ENCODE measurements around the gene TEC.

TEC gene

DNA sequence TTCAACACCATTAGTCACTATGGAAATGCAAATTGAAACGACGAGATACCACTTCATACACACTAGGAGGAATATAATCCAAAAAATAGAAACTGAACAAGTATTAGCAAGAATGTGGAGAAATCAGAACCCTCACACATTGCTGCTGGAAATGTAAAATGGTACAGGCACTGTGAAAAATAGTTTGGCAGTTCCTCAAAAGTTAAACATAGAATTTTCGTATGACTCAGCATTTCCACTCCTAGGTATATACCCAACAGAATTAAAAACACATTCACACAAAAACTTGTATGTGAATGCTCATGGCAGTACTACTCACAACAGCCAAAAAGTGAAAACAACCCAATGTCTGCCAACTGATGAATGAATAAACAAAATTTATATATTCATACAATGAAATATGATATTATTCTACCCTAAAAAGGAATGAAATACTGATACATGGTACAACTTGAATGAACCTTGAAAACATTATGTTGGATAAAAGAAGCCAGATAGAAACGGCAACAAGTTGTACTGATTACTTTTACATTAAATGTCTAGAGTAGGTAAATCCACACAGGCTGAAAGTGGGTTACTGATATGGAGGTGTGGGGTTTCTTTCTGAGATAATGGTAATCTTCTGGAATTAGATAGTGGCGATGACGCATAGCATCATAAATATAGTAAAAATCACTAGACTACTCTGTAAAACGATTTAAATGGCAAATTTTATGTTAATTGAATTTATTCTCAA lies 22.3 kb downstream of the TEC start:
- TF ChIP-seq, protein P1, sequence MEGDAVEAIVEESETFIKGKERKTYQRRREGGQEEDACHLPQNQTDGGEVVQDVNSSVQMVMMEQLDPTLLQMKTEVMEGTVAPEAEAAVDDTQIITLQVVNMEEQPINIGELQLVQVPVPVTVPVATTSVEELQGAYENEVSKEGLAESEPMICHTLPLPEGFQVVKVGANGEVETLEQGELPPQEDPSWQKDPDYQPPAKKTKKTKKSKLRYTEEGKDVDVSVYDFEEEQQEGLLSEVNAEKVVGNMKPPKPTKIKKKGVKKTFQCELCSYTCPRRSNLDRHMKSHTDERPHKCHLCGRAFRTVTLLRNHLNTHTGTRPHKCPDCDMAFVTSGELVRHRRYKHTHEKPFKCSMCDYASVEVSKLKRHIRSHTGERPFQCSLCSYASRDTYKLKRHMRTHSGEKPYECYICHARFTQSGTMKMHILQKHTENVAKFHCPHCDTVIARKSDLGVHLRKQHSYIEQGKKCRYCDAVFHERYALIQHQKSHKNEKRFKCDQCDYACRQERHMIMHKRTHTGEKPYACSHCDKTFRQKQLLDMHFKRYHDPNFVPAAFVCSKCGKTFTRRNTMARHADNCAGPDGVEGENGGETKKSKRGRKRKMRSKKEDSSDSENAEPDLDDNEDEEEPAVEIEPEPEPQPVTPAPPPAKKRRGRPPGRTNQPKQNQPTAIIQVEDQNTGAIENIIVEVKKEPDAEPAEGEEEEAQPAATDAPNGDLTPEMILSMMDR (IDR thresholded peaks at IDR 0.05; ENCODE audit: control extremely low read depth, extremely low read depth, low read depth, missing control alignments) = no peak
- CTCF ChIA-PET = interaction anchor here (1.0 to 5.9 kb wide), 2 partner anchors 17 to 29 kb away, joined by 3 to 27 read pairs; no protein-coding TSS in a partner anchor
- no peak for DNase-seq (ENCODE audit: extremely low spot score)
- POLR2A ChIA-PET = no interaction called here

DNA sequence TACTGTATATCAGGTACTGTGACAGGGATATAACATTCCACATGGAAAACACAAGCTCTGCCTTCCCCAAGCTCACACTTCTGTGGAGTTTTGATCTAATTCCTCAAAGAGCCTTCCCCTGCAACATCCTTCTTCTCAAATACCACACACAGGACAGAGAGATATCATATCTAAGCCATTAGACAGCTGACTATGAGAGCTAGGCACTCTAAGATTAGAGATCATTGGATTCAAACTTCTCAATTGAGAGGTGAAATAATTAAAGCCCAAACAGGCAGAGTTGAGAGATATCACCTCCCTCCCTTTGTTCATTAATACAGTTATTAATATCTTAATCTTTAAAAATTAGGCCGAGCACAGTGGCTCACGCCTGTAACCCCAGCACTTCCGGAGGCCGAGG lies 25.0 kb downstream of the TEC start:
- ChIA-PET POLR2A (interaction anchor here (0.7 kb wide), 1 partner anchor 41 kb away, joined by 3 read pairs; no protein-coding TSS in a partner anchor), CTCF (interaction anchor here (1.1 to 2.2 kb wide), 3 partner anchors 15 to 117 kb away, joined by 3 to 9 read pairs (median 6); no protein-coding TSS in a partner anchor)
- TF ChIP-seq, protein P1 (IDR thresholded peaks at IDR 0.05; ENCODE audit: control extremely low read depth, extremely low read depth, low read depth, missing control alignments) = no peak
- no peak for DNase-seq (ENCODE audit: extremely low spot score)

DNA sequence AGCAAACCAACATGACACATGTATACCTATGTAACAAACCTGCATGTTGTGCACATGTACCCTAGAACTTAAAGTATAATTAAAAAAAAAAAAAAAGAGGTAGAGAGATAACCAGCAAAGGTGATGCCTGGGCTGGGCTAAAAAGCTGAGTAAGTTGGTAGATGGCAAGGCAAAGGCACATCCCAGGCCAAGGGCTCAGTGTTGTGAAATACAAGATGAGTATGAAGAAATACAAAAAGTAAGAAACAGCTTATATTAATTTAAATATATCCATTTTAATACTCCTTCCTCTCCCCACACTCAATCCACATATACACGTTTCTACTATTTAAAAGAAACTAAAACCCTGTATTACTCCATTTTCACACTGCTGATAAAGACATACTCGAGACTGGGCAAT lies 25.8 kb downstream of the TEC start:
- TF ChIP-seq, protein P1 (IDR thresholded peaks at IDR 0.05; ENCODE audit: control extremely low read depth, extremely low read depth, low read depth, missing control alignments) = no peak
- DNase-seq (ENCODE audit: extremely low spot score) = no peak
- ChIA-PET POLR2A (no interaction called here), CTCF (interaction anchor here (1.1 to 2.6 kb wide), 5 partner anchors 12 to 116 kb away, joined by 3 to 9 read pairs (median 7); no protein-coding TSS in a partner anchor)

DNA sequence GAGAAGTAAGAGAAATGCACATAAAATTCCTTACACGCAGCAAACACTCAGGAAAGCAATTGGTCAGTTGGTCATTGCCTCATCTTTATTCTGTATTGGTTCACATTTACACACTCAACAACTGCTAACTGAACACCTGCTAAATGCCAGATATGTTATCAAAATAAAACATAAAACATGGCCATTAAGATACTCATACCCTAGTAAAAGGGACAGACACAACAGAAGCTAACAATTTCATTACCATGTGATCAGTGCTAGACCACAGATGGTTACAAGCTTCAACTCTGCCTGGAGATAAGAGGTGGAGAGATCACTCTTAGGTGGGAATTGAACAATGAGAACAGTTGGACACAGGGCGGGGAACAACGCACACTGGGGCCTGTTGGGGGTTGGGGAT lies 26.2 kb downstream of the TEC start:
- no peak for DNase-seq (ENCODE audit: extremely low spot score)
- POLR2A ChIA-PET = no interaction called here
- TF ChIP-seq, protein P1 (IDR thresholded peaks at IDR 0.05; ENCODE audit: control extremely low read depth, extremely low read depth, low read depth, missing control alignments) = no peak
- CTCF ChIA-PET = interaction anchor here (1.4 to 2.6 kb wide), 4 partner anchors 12 to 32 kb away, joined by 6 to 9 read pairs (median 8); no protein-coding TSS in a partner anchor

GRCh38 chr4:48242511-48243195 lies 27.0 kb downstream of the TEC start:
- TF ChIP-seq, protein P1 (IDR thresholded peaks at IDR 0.05; ENCODE audit: control extremely low read depth, extremely low read depth, low read depth, missing control alignments) = no peak
- CTCF ChIA-PET = interaction anchor here (1.0 to 2.6 kb wide), 3 partner anchors 10 to 32 kb away, joined by 3 to 9 read pairs (median 7); no protein-coding TSS in a partner anchor
- DNase-seq (ENCODE audit: extremely low spot score) = no peak
- POLR2A ChIA-PET = no interaction called here

- no peak for DNase-seq (ENCODE audit: extremely low spot score)
- TF ChIP-seq, protein P1 (IDR thresholded peaks at IDR 0.05; ENCODE audit: control extremely low read depth, extremely low read depth, low read depth, missing control alignments) = no peak
- CTCF ChIA-PET = interaction anchor here (1.0 to 2.6 kb wide), 5 partner anchors 10 to 33 kb away, joined by 3 to 9 read pairs (median 3); no protein-coding TSS in a partner anchor
- POLR2A ChIA-PET = no interaction called here
These were observed 27.9 kb downstream of the TEC start for GRCh38 chr4:48241731-48242130.

All from GM10248 (cell line).